Measurements from ENCODE around the gene CHRNB4. TPM values are rescaled to one million over a fixed set of nuclear protein-coding genes. Genes with fewer than 3 reads are reported as not detected.
"Not testable (repeated sequence)": the region's sequence is repeated elsewhere in the genome, so short reads cannot be mapped to it uniquely, and the experiment has no call there.

The CHRNB4 gene
- total RNA-seq, 1 experiment from 2014 or later, result 0.13 TPM

DNA sequence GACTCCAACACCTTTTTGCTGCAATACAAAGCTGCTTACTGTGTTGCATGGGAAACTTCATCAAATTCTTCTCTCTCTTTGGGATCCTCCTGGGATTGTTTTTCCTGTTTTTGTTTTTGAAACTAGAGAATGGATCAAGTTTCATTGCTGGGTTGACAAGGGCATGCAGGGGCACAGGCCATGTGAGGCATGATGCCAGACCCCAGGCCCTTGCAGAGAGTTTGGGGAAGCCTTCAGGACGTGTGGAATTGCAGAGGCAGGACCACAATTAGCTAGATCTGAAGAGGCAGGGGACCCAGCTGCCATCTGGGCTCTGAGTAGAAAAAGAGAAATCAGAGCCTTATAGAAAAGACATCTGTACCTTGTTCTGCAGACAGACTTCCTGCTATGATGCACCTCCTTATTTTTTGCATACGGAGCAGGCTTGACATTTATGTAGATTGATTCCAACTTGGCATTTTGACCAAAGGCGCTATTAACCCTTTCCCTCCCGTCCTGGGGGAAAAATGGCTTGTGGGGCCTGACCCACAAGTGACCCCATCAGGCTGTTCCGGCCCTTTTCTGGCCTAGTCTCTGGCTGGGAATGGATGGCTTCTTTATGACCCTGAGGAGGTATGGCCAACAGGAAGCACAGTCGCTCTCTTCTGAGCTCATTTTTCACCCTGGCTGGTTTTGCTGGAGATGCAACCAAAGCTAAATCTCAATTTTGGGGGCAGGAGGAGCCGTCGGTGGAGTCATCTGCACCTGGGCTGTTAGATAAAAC lies 44.3 kb upstream of the CHRNB4 start:
- no peaks in the 10 kb centered on the region for H3F3A ChIP-seq (ENCODE audit: insufficient read depth, low read depth)
- POLR2A ChIA-PET (ENCODE audit: unreplicated experiment), result no interaction called here
- H3K27me3 ChIP-seq (ENCODE audit: insufficient read depth, low read depth), result no peaks in the 10 kb centered on the region
- H3K4me2 ChIP-seq, result no peak overlapping the region
- H3K79me2 ChIP-seq (ENCODE audit: low read depth), result no peaks in the 10 kb centered on the region
- no peaks in the 10 kb centered on the region for H3K9me3 ChIP-seq (ENCODE audit: insufficient read depth, low read depth)
- BruUV-seq (replicated peaks), result no TSS peak
- intact Hi-C loops (cut with micrococcal nuclease; ENCODE audit: unreplicated experiment), result no loop called here
- no peak overlapping the region for H3K27ac ChIP-seq
- TF ChIP-seq EZH2 (IDR thresholded peaks at IDR 0.05; ENCODE audit: low read depth), result no peak
- no peak overlapping the region for H2AFZ ChIP-seq
- no peaks in the 10 kb centered on the region for H3K9me2 ChIP-seq (ENCODE audit: insufficient read depth)
- no peaks in the 10 kb centered on the region for H3K4me1 ChIP-seq (replicated peaks; ENCODE audit: insufficient read depth)
- H4K20me1 ChIP-seq (ENCODE audit: insufficient read depth), result no peaks in the 10 kb centered on the region
- CTCF ChIA-PET, result interaction anchor here (0.5 kb wide), 1 partner anchor 119 kb away, joined by 3 read pairs; no protein-coding TSS in a partner anchor
- H3K4me3 ChIP-seq, result no peak overlapping the region
- no peaks in the 10 kb centered on the region for H3K36me3 ChIP-seq (ENCODE audit: low read depth)
- DNase-seq, result no peak

DNA sequence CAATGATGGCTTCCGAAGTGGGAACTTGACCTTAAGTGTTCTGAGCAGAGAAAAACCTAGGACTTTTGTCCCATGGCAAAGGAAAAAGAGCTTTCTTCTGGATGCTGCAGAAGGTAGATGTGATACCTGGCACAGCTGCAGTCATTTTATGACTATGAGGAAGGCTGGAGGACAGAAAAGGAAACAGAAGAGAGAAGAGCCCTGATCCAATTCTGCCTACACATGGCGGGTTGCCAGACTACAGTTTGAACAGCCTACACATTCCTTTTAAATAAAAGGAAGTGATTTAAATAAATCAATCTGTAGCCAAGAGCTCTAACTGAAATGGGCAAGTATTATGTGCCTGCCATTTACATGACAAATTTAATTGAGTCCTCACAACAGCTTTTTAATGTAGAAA lies 43.6 kb upstream of the CHRNB4 start:
- DNase-seq, result no peak
- BruUV-seq (replicated peaks), result no TSS peak

DNA sequence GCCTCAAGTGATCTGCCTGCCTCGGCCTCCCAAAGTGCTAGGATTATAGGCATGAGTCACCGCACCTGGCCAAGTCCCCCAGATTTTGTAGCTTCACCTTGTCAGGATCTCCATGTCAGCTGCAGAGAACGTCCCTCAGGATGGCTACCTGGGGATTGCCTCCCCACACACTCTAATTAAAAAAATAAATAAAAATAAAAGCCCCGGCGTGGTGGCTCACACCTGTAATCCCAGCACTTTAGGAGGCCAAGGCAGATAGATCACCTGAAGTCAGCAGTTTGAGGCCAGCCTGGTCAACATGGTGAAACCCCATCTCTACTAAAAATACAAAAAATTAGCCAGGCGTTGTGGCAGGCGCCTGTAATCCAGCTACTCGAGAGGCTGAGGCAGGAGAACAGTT lies 42.6 kb upstream of the CHRNB4 start:
- H3K9me2 ChIP-seq (ENCODE audit: insufficient read depth); BruUV-seq (replicated peaks); H3K27me3 ChIP-seq (ENCODE audit: insufficient read depth, low read depth); H3K4me2 ChIP-seq; H2AFZ ChIP-seq; H3K4me3 ChIP-seq; H3K27ac ChIP-seq; H4K20me1 ChIP-seq (ENCODE audit: insufficient read depth); intact Hi-C loops (cut with micrococcal nuclease; ENCODE audit: unreplicated experiment); H3K36me3 ChIP-seq (ENCODE audit: low read depth); DNase-seq; H3F3A ChIP-seq (ENCODE audit: insufficient read depth, low read depth); H3K9me3 ChIP-seq (ENCODE audit: insufficient read depth, low read depth); CTCF ChIA-PET; POLR2A ChIA-PET (ENCODE audit: unreplicated experiment); H3K4me1 ChIP-seq (replicated peaks; ENCODE audit: insufficient read depth); H3K79me2 ChIP-seq (ENCODE audit: low read depth): not testable (repeated sequence)

More for the DNA sequence above, 43.6 kb upstream of the CHRNB4 start:
- CTCF ChIA-PET, result no interaction called here
- Histone ChIP-seq H3K4me1 (replicated peaks; ENCODE audit: insufficient read depth) (no peaks in the 10 kb centered on the region), H3K4me3 (no peak overlapping the region), H3K79me2 (ENCODE audit: low read depth) (no peaks in the 10 kb centered on the region), H4K20me1 (ENCODE audit: insufficient read depth) (no peaks in the 10 kb centered on the region), H3F3A (ENCODE audit: insufficient read depth, low read depth) (no peaks in the 10 kb centered on the region), H3K27ac (no peak overlapping the region), H3K9me3 (ENCODE audit: insufficient read depth, low read depth) (no peaks in the 10 kb centered on the region), H3K27me3 (ENCODE audit: insufficient read depth, low read depth) (no peaks in the 10 kb centered on the region), H2AFZ (no peak overlapping the region), H3K4me2 (no peak overlapping the region), H3K36me3 (ENCODE audit: low read depth) (no peaks in the 10 kb centered on the region), H3K9me2 (ENCODE audit: insufficient read depth) (no peaks in the 10 kb centered on the region)
- POLR2A ChIA-PET (ENCODE audit: unreplicated experiment), result no interaction called here
- TF ChIP-seq, protein P1, sequence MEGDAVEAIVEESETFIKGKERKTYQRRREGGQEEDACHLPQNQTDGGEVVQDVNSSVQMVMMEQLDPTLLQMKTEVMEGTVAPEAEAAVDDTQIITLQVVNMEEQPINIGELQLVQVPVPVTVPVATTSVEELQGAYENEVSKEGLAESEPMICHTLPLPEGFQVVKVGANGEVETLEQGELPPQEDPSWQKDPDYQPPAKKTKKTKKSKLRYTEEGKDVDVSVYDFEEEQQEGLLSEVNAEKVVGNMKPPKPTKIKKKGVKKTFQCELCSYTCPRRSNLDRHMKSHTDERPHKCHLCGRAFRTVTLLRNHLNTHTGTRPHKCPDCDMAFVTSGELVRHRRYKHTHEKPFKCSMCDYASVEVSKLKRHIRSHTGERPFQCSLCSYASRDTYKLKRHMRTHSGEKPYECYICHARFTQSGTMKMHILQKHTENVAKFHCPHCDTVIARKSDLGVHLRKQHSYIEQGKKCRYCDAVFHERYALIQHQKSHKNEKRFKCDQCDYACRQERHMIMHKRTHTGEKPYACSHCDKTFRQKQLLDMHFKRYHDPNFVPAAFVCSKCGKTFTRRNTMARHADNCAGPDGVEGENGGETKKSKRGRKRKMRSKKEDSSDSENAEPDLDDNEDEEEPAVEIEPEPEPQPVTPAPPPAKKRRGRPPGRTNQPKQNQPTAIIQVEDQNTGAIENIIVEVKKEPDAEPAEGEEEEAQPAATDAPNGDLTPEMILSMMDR (conservative IDR thresholded peaks at IDR 0.05), result no peak
- TF ChIP-seq EZH2 (IDR thresholded peaks at IDR 0.05; ENCODE audit: low read depth), result no peak
- intact Hi-C loops (cut with micrococcal nuclease; ENCODE audit: unreplicated experiment), result no loop called here

DNA sequence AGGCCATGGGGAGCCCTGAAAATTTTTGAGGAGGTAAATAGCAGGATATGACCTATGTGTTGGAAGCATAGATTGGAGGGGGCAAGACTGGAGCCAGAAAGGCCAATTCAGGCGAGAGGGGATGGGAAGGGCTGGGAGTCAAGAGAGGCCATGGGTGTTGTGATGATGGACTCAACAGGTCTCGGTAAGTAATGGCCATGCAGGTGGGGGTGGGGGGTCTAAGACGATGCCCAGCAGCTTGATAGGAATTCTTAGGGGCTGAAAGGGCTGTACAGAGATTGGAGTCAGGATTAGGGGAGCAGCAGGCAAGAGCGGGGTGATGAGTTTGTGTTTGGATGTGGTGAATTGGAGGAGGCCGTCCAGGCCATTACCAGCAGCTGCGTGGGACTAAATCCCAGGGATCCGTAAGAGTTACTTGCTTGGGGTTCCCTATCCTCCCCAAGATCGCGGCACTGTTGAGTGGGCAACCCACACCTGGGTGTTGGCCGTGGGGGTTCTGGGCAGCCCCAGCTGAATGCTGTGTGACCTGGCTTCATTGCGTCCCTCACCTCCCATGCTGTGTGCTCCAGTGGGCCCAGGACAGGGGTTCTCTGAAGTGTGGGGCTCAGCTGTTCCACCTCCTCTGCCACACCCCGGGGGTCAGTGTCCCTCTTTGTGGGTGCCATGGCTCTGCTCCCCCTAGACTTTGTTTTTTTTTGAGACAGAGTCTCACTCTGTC lies 41.8 kb upstream of the CHRNB4 start:
- no peaks in the 10 kb centered on the region for H3K36me3 ChIP-seq (ENCODE audit: low read depth)
- no peaks in the 10 kb centered on the region for H3F3A ChIP-seq (ENCODE audit: insufficient read depth, low read depth)
- no peak for DNase-seq
- no peaks in the 10 kb centered on the region for H3K4me1 ChIP-seq (replicated peaks; ENCODE audit: insufficient read depth)
- H3K27me3 ChIP-seq (ENCODE audit: insufficient read depth, low read depth), result no peaks in the 10 kb centered on the region
- H3K27ac ChIP-seq, result no peak overlapping the region
- no peaks in the 10 kb centered on the region for H3K9me2 ChIP-seq (ENCODE audit: insufficient read depth)
- intact Hi-C loops (cut with micrococcal nuclease; ENCODE audit: unreplicated experiment), result no loop called here
- ChIA-PET POLR2A (ENCODE audit: unreplicated experiment) (no interaction called here), CTCF (no interaction called here)
- no peaks in the 10 kb centered on the region for H3K9me3 ChIP-seq (ENCODE audit: insufficient read depth, low read depth)
- no peak overlapping the region for H2AFZ ChIP-seq
- H3K79me2 ChIP-seq (ENCODE audit: low read depth), result no peaks in the 10 kb centered on the region
- no peaks in the 10 kb centered on the region for H4K20me1 ChIP-seq (ENCODE audit: insufficient read depth)
- H3K4me3 ChIP-seq, result no peak overlapping the region
- TF ChIP-seq, protein P1 (conservative IDR thresholded peaks at IDR 0.05), result no peak
- no peak for TF ChIP-seq EZH2 (IDR thresholded peaks at IDR 0.05; ENCODE audit: low read depth)
- H3K4me2 ChIP-seq, result no peak overlapping the region
- BruUV-seq (replicated peaks), result no TSS peak
